GM12891 (cell line): ENCODE data around the gene TMEM222.

Experiments used
- POLR2A ChIP-seq: IDR thresholded peaks from 2 replicates; pipeline ENCODE4 v1.6.1; 2011; ENCODE audit warnings: low read depth, low read length, control low read depth
- POLR2AphosphoS5 ChIP-seq: IDR thresholded peaks from 2 replicates; pipeline ENCODE4 v1.6.1; 2011; ENCODE audit warnings: low read depth, low read length, control low read depth
- POU2F2 ChIP-seq: IDR thresholded peaks from 2 replicates; pipeline ENCODE4 v1.6.1; 2011; ENCODE audit warnings: low read depth, mild to moderate bottlenecking, control low read depth, low read length, moderate library complexity
- SPI1 ChIP-seq: IDR thresholded peaks from 2 replicates; pipeline ENCODE4 v1.6.1; 2011; ENCODE audit warnings: low read depth, low read length, control low read depth
- TAF1 ChIP-seq: IDR thresholded peaks from 2 replicates; pipeline ENCODE4 v1.6.1; 2011; ENCODE audit warnings: low read depth, low read length, control low read depth

GRCh38 chr1:27365372-27366112 lies 43.6 kb downstream of the TMEM222 start:
- no peak for TF ChIP-seq POLR2AphosphoS5
- peak; percentile 33; the same call in 1 of the 2 replicates for TF ChIP-seq POLR2A
- no peak for TF ChIP-seq TAF1
- TF ChIP-seq SPI1: no peak
- no peak for TF ChIP-seq POU2F2
